Panc1 (cell line): Measurements from ENCODE around the gene SDK1.

ENCODE experiments used
- POLR2AphosphoS5 ChIP-seq: IDR thresholded peaks from 2 replicates; pipeline ENCODE4 v1.6.1; 2012; ENCODE audit warnings: mild to moderate bottlenecking, low read depth, low read length, moderate library complexity
- SIN3A ChIP-seq: IDR thresholded peaks from 2 replicates; pipeline ENCODE4 v1.6.1; 2012; ENCODE audit warnings: low read depth, mild to moderate bottlenecking, low read length, moderate library complexity, borderline replicate concordance; ENCODE audit not compliant: insufficient read depth
- TCF7L2 ChIP-seq: IDR thresholded peaks from 2 replicates; pipeline ENCODE4 v1.6.1; 2011; ENCODE audit warnings: mild to moderate bottlenecking, low read depth, low read length, inconsistent platforms
- TF ChIP-seq, protein P1 (sequence below): fragments of 450-650 bp; IDR thresholded peaks from 2 replicates; pipeline ENCODE4 v1.5.1; 2017; ENCODE audit warnings: mild to moderate bottlenecking
- TF ChIP-seq, protein P2 (sequence below), 2 experiments: IDR thresholded peaks; 2 replicates each; pipeline ENCODE4 v1.6.1; 2011 to 2012; ENCODE audit warnings: low read depth in 2 of 2, control low read depth in 1 of 2, low read length in 1 of 2, mild to moderate bottlenecking in 1 of 2, moderate library complexity in 1 of 2; ENCODE audit not compliant: insufficient read depth in 1 of 2

DNA sequence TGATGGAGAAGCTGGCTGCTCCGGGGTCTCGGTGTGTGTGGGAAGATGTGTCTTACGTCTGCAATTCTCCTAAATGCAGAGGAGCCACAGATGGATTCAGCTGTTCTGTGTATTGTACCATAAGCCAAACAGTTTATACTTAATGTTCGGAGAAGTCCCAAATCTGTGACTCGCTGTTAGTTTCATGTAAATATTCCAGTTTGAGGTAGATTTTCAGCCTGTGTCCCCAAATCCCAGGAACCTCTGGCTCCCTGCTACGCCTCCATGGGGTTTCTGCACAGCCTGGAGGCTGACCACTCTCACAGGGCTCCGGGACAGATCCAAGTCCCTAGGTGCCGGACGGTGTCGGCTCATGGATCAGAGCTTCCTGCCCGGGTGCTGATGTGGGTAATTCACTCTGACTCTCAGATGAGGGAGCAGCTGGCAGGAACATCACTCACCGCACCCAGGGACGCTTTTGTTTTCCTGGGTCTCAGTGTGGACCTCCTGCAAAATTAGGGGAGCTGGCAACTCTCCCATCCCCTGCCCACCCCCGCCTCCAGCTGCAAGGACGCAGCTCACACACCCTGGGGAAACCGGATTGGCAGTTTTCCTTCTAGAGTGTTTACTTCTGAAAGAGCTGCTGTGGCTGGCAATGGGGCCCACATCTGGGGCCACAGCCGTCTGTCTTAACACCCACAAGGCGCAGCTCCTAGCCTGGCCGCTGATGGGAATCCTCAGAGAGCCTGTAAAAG lies 960.0 kb downstream of the SDK1 start:
- TF ChIP-seq, protein P1, sequence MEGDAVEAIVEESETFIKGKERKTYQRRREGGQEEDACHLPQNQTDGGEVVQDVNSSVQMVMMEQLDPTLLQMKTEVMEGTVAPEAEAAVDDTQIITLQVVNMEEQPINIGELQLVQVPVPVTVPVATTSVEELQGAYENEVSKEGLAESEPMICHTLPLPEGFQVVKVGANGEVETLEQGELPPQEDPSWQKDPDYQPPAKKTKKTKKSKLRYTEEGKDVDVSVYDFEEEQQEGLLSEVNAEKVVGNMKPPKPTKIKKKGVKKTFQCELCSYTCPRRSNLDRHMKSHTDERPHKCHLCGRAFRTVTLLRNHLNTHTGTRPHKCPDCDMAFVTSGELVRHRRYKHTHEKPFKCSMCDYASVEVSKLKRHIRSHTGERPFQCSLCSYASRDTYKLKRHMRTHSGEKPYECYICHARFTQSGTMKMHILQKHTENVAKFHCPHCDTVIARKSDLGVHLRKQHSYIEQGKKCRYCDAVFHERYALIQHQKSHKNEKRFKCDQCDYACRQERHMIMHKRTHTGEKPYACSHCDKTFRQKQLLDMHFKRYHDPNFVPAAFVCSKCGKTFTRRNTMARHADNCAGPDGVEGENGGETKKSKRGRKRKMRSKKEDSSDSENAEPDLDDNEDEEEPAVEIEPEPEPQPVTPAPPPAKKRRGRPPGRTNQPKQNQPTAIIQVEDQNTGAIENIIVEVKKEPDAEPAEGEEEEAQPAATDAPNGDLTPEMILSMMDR: no peak
- TF ChIP-seq POLR2AphosphoS5: no peak
- no peak for TF ChIP-seq SIN3A
- no peak for TF ChIP-seq TCF7L2
- TF ChIP-seq, protein P2, sequence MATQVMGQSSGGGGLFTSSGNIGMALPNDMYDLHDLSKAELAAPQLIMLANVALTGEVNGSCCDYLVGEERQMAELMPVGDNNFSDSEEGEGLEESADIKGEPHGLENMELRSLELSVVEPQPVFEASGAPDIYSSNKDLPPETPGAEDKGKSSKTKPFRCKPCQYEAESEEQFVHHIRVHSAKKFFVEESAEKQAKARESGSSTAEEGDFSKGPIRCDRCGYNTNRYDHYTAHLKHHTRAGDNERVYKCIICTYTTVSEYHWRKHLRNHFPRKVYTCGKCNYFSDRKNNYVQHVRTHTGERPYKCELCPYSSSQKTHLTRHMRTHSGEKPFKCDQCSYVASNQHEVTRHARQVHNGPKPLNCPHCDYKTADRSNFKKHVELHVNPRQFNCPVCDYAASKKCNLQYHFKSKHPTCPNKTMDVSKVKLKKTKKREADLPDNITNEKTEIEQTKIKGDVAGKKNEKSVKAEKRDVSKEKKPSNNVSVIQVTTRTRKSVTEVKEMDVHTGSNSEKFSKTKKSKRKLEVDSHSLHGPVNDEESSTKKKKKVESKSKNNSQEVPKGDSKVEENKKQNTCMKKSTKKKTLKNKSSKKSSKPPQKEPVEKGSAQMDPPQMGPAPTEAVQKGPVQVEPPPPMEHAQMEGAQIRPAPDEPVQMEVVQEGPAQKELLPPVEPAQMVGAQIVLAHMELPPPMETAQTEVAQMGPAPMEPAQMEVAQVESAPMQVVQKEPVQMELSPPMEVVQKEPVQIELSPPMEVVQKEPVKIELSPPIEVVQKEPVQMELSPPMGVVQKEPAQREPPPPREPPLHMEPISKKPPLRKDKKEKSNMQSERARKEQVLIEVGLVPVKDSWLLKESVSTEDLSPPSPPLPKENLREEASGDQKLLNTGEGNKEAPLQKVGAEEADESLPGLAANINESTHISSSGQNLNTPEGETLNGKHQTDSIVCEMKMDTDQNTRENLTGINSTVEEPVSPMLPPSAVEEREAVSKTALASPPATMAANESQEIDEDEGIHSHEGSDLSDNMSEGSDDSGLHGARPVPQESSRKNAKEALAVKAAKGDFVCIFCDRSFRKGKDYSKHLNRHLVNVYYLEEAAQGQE (IDR thresholded peaks at IDR 0.05; ENCODE audit: insufficient read depth in 1 of 2, low read depth in 2 of 2, low read length in 1 of 2): no peak
